Endothelial cell of umbilical vein (primary cell): ENCODE measurements around the gene GNB1L.

Source experiments
- EZH2 ChIP-seq: IDR thresholded peaks from 2 replicates; pipeline ENCODE4 v1.6.1; 2012; ENCODE audit warnings: borderline replicate concordance, low read depth, mild to moderate bottlenecking, moderate library complexity, low read length, inconsistent platforms; ENCODE audit not compliant: severe bottlenecking
- FOS ChIP-seq: IDR thresholded peaks from 2 replicates; pipeline ENCODE4 v1.6.1; 2011; ENCODE audit warnings: mild to moderate bottlenecking, low read length, moderate library complexity, borderline replicate concordance; ENCODE audit not compliant: insufficient read depth
- GATA2 ChIP-seq: IDR thresholded peaks from 2 replicates; pipeline ENCODE4 v1.7.0; 2011; ENCODE audit warnings: low read depth, mild to moderate bottlenecking, moderate library complexity, mixed read lengths, low read length; ENCODE audit not compliant: insufficient read length, insufficient read depth
- POLR2A ChIP-seq: IDR thresholded peaks from 2 replicates; pipeline ENCODE4 v1.6.1; 2012; ENCODE audit warnings: low read depth, mild to moderate bottlenecking, control low read depth, low read length
- POLR2AphosphoS5 ChIP-seq: IDR thresholded peaks from 2 replicates; pipeline ENCODE4 v1.6.1; 2012; ENCODE audit warnings: low read depth, mild to moderate bottlenecking, control low read depth, low read length, moderate library complexity; ENCODE audit not compliant: insufficient read depth
- TF ChIP-seq, protein P1 (sequence below), 2 donors: IDR thresholded peaks; 1 replicate in 1 of 2; 2 replicates in 1 of 2; pipeline ENCODE4 v1.5.1; 2011; ENCODE audit warnings: low read length in 2 of 2, mild to moderate bottlenecking in 2 of 2, moderate library complexity in 2 of 2, control low read depth in 1 of 2, inconsistent platforms in 1 of 2, low read depth in 1 of 2; ENCODE audit not compliant: insufficient read depth in 1 of 2; ENCODE audit errors: extremely low read depth in 1 of 2
- TF ChIP-seq, protein P2 (sequence below): IDR thresholded peaks from 2 replicates; pipeline ENCODE4 v1.6.1; 2011; ENCODE audit not compliant: insufficient read depth, insufficient read length

DNA sequence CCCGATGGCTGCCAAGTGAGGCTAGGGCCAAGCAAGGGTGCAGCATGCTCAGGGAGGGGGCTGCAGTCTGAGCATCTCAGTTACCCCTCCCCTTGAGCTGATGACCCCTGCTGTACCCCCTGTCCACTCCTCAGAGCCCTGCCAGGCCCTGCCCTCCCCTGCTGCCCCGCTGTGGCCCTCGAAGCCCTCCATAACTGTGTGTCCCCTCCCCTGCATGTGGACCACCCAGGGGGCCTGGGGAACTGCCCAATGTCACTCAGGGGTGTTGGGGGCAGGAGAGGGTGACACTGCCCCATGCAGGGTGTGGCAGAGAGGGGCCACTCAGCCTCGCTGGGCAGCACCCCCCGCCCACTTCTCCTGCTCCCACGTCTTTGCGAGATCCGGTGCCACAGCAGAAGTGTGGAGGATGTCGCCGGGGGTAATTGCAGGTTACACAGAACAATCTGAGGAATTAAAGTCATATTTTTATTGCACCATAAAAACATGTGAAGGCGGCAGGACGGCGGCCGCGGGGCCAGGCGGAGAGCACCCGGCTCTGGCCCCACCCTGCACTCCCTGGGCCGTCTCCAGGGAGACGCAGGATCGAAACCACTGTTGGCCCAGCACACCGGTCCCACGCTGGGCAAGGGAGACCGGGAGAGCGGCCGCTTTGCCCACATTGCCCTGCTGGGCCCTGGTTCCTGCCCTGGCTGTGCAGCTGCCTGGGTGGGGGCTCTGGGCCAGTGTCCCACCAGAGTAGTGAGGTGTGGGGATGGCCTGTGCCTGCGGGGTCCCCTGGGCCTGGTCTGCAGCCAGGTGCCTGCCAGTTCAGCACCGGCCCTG is 18.7 kb upstream of the GNB1L start:
- TF ChIP-seq, protein P1, sequence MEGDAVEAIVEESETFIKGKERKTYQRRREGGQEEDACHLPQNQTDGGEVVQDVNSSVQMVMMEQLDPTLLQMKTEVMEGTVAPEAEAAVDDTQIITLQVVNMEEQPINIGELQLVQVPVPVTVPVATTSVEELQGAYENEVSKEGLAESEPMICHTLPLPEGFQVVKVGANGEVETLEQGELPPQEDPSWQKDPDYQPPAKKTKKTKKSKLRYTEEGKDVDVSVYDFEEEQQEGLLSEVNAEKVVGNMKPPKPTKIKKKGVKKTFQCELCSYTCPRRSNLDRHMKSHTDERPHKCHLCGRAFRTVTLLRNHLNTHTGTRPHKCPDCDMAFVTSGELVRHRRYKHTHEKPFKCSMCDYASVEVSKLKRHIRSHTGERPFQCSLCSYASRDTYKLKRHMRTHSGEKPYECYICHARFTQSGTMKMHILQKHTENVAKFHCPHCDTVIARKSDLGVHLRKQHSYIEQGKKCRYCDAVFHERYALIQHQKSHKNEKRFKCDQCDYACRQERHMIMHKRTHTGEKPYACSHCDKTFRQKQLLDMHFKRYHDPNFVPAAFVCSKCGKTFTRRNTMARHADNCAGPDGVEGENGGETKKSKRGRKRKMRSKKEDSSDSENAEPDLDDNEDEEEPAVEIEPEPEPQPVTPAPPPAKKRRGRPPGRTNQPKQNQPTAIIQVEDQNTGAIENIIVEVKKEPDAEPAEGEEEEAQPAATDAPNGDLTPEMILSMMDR (IDR thresholded peaks at IDR 0.05; ENCODE audit: extremely low read depth in 1 of 2, insufficient read depth in 1 of 2, low read depth in 1 of 2, low read length in 2 of 2), result no peak
- peak; percentile 51 for TF ChIP-seq POLR2A
- TF ChIP-seq EZH2, result no peak
- TF ChIP-seq, protein P2, sequence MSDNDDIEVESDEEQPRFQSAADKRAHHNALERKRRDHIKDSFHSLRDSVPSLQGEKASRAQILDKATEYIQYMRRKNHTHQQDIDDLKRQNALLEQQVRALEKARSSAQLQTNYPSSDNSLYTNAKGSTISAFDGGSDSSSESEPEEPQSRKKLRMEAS, result no peak
- TF ChIP-seq FOS, result no peak
- peak; percentile 55 for TF ChIP-seq POLR2AphosphoS5
- TF ChIP-seq GATA2, result no peak
